ENCODE data around the gene FARSB.

GRCh38 chr2:222677981-222678380 is 22.1 kb upstream of the FARSB start:
- TF ChIP-seq CTCF (conservative IDR thresholded peaks at IDR 0.05) = no peak
- no peak for TF ChIP-seq EZH2 (IDR thresholded peaks at IDR 0.05; ENCODE audit: low read depth)
